Measurements from ENCODE around the gene P2RX5. TPM values are rescaled to one million over a fixed set of nuclear protein-coding genes. Genes with fewer than 3 reads are reported as not detected.
A peak's percentile ranks its signal among the peaks of the same experiment; 100 is the strongest.

The P2RX5 gene
- total RNA-seq, 1 experiment from 2014 or later, result 8.8 TPM

DNA sequence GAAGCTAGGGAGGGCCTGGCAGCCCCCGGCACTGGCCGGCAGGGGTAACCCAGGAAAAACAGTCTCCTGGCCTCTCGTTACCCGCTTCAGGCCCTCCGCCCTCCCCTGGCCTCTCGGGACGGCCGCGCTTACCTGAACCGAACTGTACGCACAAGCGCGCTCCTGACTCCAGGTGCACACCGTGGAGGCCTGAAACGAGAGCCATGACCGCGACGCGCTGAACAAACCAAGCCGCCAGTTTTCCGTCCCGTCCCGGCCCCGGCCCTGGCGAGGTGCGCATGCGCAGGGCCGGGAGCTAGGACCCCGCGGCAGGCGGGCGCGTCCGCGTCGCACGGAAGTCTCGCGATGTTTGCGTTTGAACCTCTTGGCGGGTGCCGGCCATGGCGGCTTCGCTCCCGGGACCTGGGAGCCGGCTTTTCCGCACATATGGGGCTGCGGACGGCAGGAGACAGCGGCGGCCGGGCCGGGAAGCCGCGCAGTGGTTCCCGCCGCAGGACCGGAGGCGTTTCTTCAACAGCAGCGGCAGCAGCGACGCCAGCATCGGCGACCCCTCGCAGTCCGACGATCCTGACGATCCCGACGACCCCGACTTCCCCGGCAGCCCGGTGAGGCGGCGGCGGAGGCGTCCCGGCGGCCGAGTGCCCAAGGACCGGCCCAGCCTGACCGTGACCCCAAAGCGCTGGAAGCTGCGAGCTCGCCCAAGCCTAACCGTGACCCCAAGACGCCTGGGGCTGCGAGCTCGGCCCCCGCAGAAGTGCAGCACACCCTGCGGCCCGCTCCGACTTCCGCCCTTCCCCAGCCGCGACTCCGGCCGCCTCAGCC, 27.8 kb upstream of the P2RX5 start, which contains the start of gene HASPIN (continued):
- TF ChIP-seq, protein P1, sequence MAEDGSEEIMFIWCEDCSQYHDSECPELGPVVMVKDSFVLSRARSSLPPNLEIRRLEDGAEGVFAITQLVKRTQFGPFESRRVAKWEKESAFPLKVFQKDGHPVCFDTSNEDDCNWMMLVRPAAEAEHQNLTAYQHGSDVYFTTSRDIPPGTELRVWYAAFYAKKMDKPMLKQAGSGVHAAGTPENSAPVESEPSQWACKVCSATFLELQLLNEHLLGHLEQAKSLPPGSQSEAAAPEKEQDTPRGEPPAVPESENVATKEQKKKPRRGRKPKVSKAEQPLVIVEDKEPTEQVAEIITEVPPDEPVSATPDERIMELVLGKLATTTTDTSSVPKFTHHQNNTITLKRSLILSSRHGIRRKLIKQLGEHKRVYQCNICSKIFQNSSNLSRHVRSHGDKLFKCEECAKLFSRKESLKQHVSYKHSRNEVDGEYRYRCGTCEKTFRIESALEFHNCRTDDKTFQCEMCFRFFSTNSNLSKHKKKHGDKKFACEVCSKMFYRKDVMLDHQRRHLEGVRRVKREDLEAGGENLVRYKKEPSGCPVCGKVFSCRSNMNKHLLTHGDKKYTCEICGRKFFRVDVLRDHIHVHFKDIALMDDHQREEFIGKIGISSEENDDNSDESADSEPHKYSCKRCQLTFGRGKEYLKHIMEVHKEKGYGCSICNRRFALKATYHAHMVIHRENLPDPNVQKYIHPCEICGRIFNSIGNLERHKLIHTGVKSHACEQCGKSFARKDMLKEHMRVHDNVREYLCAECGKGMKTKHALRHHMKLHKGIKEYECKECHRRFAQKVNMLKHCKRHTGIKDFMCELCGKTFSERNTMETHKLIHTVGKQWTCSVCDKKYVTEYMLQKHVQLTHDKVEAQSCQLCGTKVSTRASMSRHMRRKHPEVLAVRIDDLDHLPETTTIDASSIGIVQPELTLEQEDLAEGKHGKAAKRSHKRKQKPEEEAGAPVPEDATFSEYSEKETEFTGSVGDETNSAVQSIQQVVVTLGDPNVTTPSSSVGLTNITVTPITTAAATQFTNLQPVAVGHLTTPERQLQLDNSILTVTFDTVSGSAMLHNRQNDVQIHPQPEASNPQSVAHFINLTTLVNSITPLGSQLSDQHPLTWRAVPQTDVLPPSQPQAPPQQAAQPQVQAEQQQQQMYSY (CRISPR knock-in tag; IDR thresholded peaks at IDR 0.05), result peak; percentile 56; the same call in 1 of the 2 replicates
- no peak for TF ChIP-seq NFATC4 (CRISPR knock-in tag; IDR thresholded peaks at IDR 0.05)
- TF ChIP-seq NFYB (CRISPR knock-in tag; conservative IDR thresholded peaks at IDR 0.05; ENCODE audit: low read depth), result 0 out of 2 replicates have a peak, but pooled peaks have one; percentile 7
- peak; percentile 61; the same call in 1 of the 2 replicates for TF ChIP-seq NR1H2 (CRISPR knock-in tag; IDR thresholded peaks at IDR 0.05)
- no peak for TF ChIP-seq RORB (CRISPR knock-in tag; IDR thresholded peaks at IDR 0.05)
- TF ChIP-seq, protein P2, sequence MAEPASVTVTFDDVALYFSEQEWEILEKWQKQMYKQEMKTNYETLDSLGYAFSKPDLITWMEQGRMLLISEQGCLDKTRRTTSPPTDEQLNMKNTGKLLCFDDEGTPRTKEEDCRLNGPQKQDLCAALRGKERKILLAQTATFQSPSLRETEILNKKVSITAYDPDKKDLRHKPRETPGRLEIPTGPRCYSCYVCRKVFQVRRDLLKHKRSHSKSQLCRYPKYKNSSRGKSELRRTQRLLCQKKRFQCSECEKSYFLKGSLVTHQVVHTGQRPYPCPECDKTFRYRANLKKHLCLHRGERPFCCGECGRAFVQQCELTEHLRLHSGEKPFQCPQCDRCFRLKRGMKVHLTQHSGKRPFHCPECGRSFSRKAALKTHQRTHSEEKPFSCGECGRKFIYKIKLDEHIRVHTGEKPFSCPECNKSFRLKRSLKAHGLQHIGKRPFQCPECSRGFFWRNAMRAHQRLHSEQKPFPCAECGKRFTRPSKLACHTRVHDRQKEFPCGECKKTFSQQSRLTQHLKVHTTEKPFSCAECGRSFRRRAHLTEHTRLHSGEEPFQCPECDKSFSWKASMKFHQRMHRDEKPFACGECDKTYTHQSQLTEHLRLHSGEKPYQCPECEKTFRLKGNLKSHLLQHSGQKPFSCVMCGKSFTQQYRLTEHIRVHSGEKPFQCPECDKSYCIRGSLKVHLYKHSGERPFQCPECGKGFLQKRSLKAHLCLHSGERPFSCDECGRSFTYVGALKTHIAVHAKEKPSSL (CRISPR knock-in tag; conservative IDR thresholded peaks at IDR 0.05), result no peak
- TF ChIP-seq, protein P3, sequence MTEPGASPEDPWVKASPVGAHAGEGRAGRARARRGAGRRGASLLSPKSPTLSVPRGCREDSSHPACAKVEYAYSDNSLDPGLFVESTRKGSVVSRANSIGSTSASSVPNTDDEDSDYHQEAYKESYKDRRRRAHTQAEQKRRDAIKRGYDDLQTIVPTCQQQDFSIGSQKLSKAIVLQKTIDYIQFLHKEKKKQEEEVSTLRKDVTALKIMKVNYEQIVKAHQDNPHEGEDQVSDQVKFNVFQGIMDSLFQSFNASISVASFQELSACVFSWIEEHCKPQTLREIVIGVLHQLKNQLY (CRISPR knock-in tag; IDR thresholded peaks at IDR 0.05), result peak; percentile 16; the same call in 1 of the 2 replicates
- TF ChIP-seq, protein P4, sequence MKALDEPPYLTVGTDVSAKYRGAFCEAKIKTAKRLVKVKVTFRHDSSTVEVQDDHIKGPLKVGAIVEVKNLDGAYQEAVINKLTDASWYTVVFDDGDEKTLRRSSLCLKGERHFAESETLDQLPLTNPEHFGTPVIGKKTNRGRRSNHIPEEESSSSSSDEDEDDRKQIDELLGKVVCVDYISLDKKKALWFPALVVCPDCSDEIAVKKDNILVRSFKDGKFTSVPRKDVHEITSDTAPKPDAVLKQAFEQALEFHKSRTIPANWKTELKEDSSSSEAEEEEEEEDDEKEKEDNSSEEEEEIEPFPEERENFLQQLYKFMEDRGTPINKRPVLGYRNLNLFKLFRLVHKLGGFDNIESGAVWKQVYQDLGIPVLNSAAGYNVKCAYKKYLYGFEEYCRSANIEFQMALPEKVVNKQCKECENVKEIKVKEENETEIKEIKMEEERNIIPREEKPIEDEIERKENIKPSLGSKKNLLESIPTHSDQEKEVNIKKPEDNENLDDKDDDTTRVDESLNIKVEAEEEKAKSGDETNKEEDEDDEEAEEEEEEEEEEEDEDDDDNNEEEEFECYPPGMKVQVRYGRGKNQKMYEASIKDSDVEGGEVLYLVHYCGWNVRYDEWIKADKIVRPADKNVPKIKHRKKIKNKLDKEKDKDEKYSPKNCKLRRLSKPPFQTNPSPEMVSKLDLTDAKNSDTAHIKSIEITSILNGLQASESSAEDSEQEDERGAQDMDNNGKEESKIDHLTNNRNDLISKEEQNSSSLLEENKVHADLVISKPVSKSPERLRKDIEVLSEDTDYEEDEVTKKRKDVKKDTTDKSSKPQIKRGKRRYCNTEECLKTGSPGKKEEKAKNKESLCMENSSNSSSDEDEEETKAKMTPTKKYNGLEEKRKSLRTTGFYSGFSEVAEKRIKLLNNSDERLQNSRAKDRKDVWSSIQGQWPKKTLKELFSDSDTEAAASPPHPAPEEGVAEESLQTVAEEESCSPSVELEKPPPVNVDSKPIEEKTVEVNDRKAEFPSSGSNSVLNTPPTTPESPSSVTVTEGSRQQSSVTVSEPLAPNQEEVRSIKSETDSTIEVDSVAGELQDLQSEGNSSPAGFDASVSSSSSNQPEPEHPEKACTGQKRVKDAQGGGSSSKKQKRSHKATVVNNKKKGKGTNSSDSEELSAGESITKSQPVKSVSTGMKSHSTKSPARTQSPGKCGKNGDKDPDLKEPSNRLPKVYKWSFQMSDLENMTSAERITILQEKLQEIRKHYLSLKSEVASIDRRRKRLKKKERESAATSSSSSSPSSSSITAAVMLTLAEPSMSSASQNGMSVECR (CRISPR knock-in tag; IDR thresholded peaks at IDR 0.05; ENCODE audit: borderline replicate concordance), result peak; percentile 95; the same call in 1 of the 2 replicates
- TF ChIP-seq, protein P5, sequence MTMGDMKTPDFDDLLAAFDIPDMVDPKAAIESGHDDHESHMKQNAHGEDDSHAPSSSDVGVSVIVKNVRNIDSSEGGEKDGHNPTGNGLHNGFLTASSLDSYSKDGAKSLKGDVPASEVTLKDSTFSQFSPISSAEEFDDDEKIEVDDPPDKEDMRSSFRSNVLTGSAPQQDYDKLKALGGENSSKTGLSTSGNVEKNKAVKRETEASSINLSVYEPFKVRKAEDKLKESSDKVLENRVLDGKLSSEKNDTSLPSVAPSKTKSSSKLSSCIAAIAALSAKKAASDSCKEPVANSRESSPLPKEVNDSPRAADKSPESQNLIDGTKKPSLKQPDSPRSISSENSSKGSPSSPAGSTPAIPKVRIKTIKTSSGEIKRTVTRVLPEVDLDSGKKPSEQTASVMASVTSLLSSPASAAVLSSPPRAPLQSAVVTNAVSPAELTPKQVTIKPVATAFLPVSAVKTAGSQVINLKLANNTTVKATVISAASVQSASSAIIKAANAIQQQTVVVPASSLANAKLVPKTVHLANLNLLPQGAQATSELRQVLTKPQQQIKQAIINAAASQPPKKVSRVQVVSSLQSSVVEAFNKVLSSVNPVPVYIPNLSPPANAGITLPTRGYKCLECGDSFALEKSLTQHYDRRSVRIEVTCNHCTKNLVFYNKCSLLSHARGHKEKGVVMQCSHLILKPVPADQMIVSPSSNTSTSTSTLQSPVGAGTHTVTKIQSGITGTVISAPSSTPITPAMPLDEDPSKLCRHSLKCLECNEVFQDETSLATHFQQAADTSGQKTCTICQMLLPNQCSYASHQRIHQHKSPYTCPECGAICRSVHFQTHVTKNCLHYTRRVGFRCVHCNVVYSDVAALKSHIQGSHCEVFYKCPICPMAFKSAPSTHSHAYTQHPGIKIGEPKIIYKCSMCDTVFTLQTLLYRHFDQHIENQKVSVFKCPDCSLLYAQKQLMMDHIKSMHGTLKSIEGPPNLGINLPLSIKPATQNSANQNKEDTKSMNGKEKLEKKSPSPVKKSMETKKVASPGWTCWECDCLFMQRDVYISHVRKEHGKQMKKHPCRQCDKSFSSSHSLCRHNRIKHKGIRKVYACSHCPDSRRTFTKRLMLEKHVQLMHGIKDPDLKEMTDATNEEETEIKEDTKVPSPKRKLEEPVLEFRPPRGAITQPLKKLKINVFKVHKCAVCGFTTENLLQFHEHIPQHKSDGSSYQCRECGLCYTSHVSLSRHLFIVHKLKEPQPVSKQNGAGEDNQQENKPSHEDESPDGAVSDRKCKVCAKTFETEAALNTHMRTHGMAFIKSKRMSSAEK (CRISPR knock-in tag; IDR thresholded peaks at IDR 0.05; ENCODE audit: borderline replicate concordance), result no peak
- no peak for TF ChIP-seq ZNF121 (CRISPR knock-in tag; IDR thresholded peaks at IDR 0.05)
- TF ChIP-seq ETV6 (CRISPR knock-in tag; IDR thresholded peaks at IDR 0.05), result peak; percentile 85
- TF ChIP-seq ZNF396 (CRISPR knock-in tag; IDR thresholded peaks at IDR 0.05; ENCODE audit: borderline replicate concordance), result no peak
- TF ChIP-seq ZNF263 (CRISPR knock-in tag; IDR thresholded peaks at IDR 0.05; ENCODE audit: low read depth), result no peak; the same call in 1 of the 2 replicates
- TF ChIP-seq CREM (CRISPR knock-in tag; IDR thresholded peaks at IDR 0.05), result peak; percentile 67; the same call in 1 of the 2 replicates
- TF ChIP-seq, protein P6, sequence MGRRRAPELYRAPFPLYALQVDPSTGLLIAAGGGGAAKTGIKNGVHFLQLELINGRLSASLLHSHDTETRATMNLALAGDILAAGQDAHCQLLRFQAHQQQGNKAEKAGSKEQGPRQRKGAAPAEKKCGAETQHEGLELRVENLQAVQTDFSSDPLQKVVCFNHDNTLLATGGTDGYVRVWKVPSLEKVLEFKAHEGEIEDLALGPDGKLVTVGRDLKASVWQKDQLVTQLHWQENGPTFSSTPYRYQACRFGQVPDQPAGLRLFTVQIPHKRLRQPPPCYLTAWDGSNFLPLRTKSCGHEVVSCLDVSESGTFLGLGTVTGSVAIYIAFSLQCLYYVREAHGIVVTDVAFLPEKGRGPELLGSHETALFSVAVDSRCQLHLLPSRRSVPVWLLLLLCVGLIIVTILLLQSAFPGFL (CRISPR knock-in tag; IDR thresholded peaks at IDR 0.05; ENCODE audit: borderline replicate concordance), result peak; percentile 90; the same call in 1 of the 2 replicates
- TF ChIP-seq GABPB1 (CRISPR knock-in tag; IDR thresholded peaks at IDR 0.05), result peak; percentile 63; the same call in 1 of the 2 replicates
- peak; percentile 93; the same call in 1 of the 2 replicates for TF ChIP-seq TEAD1 (CRISPR knock-in tag; IDR thresholded peaks at IDR 0.05)
- TF ChIP-seq, protein P7, sequence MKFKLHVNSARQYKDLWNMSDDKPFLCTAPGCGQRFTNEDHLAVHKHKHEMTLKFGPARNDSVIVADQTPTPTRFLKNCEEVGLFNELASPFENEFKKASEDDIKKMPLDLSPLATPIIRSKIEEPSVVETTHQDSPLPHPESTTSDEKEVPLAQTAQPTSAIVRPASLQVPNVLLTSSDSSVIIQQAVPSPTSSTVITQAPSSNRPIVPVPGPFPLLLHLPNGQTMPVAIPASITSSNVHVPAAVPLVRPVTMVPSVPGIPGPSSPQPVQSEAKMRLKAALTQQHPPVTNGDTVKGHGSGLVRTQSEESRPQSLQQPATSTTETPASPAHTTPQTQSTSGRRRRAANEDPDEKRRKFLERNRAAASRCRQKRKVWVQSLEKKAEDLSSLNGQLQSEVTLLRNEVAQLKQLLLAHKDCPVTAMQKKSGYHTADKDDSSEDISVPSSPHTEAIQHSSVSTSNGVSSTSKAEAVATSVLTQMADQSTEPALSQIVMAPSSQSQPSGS (CRISPR knock-in tag; IDR thresholded peaks at IDR 0.05; ENCODE audit: borderline replicate concordance, low read depth), result no peak

Data from WTC11 (cell line).